Kidney tubule cell (primary cell): ENCODE measurements around the gene SLC9A5.

Experiments used
- DNase-seq: peaks from one replicate; pipeline ENCODE4 v3.0.0-alpha.2; 2018; ENCODE audit warnings: low spot score

SLC9A5 gene, protein sequence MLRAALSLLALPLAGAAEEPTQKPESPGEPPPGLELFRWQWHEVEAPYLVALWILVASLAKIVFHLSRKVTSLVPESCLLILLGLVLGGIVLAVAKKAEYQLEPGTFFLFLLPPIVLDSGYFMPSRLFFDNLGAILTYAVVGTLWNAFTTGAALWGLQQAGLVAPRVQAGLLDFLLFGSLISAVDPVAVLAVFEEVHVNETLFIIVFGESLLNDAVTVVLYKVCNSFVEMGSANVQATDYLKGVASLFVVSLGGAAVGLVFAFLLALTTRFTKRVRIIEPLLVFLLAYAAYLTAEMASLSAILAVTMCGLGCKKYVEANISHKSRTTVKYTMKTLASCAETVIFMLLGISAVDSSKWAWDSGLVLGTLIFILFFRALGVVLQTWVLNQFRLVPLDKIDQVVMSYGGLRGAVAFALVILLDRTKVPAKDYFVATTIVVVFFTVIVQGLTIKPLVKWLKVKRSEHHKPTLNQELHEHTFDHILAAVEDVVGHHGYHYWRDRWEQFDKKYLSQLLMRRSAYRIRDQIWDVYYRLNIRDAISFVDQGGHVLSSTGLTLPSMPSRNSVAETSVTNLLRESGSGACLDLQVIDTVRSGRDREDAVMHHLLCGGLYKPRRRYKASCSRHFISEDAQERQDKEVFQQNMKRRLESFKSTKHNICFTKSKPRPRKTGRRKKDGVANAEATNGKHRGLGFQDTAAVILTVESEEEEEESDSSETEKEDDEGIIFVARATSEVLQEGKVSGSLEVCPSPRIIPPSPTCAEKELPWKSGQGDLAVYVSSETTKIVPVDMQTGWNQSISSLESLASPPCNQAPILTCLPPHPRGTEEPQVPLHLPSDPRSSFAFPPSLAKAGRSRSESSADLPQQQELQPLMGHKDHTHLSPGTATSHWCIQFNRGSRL

DNA sequence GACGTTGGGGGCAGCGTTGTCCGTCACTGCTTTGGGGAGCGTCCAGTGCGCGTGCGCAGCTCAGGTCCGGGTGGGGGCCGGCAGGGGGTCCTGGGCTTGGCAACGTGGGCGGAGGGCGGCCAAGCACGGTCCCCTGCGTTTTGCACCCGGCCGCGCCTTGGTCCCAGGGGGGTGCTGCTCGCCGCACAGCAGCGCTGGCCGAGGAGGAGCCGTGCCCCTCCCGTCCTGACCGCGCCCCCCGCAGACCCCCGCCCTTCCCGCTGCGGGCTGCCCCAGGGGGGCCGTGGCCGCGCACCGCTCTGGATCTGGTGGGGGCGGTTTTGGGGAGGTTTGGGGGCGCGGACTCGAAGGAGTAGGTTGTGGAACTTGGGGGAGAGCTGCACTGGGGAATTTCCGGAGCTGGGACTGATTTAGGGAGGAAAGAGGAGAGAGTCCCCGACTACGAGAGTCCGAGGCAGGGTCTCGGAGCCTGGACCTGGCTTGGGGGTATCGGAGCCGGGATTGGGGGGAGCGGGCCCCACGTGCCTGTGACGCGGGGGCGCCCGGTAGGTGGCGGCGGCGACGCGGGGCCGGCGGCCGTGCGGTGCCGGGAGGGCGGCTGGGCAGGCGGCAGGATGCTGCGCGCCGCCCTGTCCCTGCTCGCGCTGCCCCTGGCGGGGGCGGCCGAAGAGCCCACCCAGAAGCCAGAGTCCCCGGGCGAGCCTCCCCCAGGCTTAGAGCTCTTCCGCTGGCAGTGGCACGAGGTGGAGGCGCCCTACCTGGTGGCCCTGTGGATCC, at the start of gene SLC9A5:
SLC9A5 (plus strand) TSS at position 579 of the 777 bp plus-strand sequence; CDS start at position 615, 36 bp downstream.
- DNase-seq, result peak; percentile 19

DNA sequence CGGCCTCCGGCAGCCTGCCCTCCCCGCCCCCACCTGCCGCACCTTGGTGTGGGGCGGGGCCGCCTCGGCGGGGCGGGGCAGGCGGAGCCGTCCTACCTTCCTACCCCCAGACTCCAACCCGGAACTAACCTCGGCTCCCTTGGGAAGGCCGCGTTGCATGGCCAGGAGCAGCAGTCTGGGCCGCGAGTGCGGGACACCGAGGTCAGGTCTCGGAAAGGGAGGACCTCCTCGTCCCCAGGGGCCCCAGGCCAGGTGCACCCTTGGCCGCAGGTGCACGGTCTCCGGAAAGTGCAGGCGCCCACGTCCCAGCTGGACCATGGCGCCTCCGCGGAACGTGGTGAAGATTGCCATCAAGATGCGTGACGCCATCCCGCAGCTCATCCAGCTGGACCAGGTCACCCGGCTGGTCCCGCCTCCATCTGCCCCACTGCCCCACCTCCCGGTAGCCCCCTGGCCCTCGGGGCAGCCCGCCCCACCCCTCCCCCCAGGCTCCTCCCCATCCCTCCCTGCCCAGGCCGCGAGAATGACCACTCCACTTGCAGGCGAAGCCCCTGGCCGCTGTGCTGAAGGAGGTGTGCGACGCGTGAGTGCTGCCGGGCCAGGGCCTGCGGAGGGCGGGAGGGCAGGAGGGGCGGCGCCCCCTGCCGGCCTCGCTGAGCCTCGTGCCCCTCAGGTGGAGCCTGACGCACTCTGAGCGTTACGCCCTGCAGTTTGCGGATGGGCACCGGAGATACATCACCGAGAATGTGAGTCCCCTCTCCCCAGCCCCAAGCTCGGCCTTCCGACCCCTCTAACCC, 49.6 kb upstream of the SLC9A5 start, which contains the start of gene ELMO3:
ELMO3 (plus strand) TSS at position 121 of the 797 bp plus-strand sequence; CDS start at position 317, 196 bp downstream.
- peak; percentile 69 for DNase-seq

DNA sequence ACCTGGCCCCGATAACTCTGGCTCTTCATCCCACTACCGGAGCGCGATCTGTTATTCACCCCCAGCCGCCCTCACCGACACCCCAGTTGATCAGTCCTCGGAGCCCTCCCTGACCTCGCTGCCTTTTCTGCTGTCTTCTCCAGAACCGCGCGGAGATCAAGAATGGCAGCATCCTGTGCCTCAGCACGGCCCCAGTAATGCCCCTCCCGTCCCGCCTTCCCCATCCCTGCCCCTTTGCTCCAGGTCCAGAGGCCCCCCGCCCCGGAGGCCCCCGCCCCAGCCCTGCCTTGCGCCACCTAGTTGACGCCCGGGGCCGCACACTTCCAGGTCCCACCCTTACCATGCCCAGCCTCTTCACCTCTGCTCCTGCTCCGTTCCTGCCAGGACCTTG, 49.0 kb upstream of the SLC9A5 start:
- DNase-seq, result no peak

DNA sequence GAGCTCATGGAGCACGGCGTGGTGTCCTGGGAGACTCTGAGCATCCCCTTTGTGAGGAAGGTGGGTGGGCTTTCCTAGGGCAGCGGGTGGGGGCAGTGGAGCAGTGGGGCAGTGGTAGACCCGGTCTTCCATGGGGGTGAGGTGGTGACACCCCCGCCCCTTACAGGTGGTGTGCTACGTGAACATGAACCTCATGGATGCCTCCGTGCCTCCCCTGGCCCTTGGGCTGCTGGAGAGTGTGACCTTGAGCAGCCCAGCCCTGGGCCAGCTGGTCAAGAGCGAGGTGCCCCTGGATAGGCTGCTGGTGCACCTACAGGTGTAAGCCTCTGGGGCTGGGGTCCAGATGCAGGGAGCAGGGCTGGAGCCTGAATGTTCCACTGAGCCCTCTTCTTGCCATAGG, 48.3 kb upstream of the SLC9A5 start:
- no peak for DNase-seq

DNA sequence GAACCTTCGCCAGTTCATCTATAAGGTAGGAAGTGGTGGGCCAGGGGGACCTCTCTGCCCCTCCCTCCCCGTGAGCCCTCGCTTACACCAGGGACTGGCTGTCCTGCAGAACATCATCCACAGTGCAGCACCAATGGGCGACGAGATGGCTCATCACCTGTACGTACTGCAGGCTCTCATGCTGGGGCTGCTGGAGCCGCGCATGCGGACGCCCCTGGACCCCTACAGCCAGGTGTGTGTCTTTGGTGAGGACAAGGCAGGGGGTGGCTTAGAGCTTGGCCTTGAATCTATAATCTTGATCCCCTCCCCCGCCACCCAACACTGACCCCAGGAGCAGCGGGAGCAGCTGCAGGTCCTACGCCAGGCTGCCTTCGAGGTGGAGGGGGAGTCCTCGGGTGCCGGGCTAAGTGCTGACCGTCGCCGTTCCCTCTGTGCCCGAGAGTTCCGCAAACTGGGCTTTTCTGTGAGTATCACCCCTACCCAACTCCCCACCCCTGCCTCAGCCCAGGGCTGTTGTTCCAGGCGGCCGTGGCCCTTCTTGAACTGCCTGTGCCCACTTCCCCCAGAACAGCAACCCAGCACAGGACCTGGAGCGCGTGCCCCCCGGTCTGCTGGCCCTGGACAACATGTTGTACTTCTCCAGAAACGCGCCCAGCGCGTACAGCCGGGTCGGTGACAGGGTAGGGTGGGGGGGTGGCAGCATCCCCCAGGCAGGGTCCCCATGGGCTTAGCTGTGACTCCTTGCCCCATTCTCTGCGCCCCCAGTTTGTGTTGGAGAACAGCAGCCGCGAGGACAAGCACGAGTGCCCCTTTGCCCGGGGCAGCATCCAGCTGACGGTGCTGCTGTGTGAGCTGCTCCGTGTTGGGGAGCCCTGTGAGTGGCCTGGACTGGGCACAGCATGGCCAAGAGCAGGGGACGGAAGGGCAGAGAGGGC, 47.1 kb upstream of the SLC9A5 start:
- DNase-seq, result no peak

DNA sequence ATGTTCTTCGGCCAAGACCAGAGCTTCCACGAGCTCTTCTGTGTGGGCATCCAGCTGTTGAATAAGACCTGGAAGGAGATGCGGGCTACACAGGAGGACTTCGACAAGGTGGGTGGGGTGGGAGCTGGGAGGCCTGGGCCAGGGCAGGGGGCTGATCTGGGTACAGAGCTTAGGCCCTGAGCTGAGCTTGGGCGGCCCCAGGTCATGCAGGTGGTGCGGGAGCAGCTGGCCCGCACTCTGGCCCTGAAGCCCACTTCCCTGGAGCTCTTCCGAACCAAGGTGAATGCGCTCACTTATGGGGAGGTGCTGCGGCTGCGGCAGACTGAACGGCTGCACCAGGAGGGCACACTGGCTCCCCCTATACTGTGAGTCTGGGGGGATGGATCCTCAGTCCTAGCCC, 46.4 kb upstream of the SLC9A5 start:
- DNase-seq, result no peak

DNA sequence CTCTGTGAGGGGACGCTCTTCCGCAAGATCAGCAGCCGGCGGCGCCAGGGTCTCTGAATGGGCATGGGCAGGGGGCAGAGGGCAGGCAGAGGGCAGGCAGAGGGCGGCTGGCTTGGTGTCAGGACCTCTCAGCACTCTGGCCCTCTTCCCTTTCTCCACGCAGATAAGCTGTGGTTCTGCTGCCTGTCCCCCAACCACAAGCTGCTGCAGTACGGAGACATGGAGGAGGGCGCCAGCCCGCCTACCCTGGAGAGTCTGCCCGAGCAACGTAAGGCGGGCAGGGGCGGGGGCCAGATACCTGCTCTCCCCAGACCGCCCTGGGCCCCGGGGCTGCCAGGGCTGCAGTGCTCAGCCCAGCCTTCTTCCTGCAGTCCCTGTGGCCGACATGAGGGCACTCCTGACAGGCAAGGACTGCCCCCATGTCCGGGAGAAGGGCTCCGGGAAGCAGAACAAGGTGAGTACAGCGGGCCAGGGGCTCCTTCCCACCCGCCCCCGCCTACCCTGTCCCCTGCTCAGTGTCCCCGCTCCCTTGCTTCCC, 45.8 kb upstream of the SLC9A5 start:
- DNase-seq, result no peak

DNA sequence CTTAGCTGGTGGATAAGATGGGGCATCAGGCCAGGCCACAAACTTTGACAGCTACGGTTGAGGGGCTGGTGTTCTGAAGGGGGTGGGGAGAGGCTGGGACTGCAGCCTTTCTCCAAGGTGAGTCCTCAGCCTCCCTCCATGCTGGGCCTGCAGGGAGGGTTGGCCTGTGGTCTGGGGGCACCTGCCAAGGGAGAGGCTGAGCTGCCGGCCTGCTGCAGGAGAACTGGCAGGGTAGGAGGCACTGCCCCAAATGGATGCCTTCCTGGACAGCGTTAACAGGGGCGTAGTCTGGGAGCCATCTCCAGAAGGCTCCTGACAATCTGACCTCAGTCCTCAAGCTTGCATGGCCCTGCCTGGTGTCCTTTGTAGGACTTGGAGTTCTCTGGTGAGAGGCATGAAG, 44.7 kb upstream of the SLC9A5 start:
- no peak for DNase-seq

DNA sequence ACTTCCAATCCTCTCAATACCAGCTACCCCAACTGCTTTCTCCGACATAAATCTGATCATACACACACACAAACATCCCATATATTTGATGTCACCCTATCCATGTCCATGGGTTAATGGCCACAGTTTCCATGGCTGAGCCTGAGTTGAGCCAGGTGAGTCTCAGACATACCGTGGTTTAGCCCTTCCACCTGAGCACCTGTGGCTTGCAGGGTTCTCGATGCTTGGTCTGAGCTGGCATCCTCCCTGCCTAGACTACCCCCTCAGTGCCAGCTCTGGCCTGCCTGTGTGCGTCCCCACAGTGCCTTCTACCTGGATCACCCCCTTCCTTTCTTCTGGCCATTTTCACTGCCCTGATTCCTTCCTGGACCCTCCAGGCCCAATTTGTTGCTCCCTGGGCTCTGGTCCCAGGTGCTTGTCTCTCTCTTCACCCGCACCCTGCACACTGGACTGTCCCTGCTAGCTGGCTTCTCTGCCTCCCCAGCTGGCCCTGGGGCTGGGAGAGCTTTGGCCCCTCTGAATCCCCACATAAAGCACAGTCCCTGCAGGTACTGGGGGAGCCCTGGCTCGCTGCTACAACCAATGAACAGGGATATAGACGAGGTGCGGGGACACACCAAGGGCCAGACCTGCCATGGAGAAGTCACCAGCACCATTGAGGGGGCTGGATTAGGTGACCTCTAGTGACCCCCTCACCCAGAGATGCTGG, 42.5 kb upstream of the SLC9A5 start:
- no peak for DNase-seq

DNA sequence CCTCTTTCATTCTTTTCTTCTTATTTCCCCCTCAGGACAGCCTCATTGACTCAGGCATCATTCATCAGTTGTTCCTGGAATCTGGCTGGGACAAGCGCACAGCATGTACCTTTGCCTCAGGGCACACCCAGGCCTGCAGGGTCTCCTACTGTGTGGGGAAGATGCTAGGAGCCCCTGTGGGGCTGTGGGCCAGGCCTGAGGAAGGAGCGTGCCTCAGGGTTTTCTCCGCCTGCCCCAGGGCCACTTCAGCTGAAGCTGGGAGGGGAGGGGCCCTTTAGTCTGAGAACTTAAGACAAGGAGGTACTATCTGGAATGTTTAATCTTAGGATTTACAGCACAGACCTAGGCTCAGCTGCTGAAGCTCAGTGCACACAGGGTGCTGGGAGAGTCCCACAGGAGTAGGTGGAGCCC, 41.9 kb upstream of the SLC9A5 start:
- DNase-seq, result no peak

DNA sequence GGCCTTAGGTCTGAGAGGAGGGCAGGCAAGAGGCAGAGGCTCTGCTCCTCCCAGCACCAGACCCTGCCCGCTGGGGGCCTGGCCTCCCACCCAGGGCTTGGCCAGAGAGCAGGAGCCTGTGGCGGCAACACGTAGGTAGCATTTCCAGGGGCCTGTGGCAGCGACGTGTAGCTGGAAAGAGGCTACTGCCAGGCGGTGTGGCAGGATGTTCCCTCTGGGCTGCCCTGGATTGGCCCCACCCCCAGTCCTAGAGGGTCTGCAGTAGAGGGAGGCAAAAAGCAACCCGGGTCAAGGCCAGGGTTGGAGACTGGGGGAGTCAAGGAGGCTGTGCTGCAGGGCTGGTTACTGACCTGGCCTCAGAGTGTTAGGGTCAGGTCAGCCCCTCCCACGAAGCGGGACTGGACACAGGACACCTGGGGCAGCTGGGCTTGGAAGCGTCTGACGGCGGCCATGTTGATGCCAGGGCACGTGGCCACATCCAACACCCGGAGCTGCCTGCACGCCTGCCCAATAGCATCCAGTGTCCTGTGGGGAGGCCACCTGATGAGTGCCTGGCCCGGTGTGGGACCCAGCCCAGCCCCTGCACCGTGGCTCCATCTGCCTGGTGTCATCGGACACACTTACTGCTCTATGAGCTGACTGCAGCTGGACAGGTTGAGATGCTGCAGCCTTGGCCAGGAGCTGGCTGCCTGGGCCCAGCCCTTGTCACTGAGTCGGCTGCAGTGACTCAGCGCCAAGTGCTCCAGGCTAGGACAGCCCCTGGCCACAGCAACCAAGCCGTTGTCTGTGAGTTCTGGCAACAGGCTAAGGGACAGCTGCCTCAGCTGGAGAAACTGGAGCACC, 41.3 kb upstream of the SLC9A5 start:
- DNase-seq, result peak; percentile 76

DNA sequence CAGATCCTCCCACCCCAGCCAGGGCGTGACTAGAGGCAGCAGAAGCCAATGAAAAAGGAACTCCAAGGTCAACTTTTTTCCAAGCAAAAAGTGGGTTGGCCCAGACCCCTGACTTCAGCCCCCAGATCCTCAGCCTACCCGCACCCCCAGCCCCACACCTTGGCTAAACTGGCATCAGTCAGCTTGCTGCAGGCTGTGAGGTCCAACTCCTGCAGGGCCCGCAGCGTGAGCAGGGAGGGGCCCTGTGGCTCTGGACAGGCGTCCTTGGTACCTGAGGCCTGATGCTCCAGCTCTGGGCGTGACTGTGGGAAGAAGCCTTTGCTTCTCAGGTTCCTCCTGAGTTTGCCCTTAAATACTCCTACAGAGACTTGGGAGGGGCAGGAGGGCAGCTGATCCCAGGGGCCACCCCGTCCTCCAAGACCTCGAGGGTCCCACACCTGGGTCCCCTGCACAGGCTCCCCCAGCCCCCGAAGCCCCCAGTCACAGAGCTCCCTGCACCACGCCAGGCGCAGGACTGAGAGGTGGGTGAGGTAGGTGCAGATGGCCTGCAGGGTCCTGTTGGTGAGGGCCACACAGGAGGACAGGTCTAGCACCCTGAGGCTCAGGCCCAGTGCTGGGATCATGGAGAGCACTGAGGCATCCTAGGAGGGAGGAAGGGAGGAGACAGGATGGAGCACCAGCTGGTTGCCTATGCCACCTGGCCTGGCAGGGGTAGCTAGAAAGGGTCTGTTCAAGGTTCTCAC, 40.5 kb upstream of the SLC9A5 start:
- DNase-seq, result no peak

DNA sequence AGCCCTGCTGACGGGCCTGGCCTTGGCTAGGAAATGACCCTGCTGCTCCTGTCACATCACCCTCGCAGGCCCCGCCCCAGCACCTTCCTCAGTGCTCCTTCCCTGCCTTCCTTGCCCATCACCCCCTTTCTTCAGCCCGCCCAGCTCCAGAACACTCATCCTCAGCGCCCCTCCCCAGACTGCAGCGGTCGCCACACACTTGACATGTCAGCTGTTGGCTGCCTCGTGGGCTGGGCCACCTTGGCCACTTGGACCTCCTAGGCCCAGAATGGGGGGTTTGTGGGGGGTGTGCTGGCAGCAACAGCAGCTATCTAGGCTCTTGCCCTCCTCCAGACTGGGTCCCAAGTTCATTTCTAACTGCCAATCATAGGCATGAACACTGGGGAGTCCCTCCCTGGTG, 39.2 kb upstream of the SLC9A5 start:
- DNase-seq, result no peak

DNA sequence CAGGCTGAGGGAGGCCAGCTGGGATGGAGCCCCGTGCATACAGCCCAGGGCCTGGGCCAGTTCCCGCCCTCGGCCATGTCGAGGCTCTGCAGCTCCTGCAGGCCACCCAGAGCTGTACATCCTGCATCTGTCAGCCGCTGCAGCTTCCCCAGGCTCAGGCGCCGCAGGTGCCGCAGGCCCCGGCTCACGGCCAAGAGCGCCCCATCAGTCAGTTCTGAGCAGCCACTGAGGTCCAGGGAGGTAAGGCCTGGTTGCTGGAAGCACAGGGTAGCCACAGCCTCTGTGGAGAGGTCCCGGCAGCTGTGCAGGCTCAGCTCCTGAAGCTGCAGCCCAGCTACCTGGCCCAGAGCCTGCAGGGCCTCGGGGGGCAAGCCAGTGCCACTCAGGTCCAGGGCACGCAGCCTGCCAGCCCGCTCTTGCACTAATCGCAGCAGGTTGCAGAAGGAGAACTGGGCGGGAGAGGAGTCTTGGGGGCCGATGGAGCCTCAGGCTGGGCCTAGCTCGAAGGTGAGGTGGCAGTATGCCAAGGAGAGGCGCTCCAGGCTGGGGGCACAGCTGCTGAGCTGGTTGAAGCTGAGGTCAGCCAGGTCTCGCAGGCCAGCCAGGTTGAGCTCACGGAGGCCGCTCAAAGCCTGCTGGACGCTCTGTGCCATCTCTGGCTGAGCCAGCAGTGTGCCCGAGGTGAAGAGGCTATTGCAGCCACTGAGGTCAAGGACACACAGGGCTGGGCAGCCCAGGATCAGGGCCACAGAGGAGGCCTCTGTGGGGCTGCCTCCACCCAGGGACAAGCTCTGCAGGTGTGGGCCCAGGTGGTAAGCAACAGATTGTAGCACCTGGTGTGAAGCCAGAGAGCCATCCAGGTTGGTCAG, 38.5 kb upstream of the SLC9A5 start:
- no peak for DNase-seq

DNA sequence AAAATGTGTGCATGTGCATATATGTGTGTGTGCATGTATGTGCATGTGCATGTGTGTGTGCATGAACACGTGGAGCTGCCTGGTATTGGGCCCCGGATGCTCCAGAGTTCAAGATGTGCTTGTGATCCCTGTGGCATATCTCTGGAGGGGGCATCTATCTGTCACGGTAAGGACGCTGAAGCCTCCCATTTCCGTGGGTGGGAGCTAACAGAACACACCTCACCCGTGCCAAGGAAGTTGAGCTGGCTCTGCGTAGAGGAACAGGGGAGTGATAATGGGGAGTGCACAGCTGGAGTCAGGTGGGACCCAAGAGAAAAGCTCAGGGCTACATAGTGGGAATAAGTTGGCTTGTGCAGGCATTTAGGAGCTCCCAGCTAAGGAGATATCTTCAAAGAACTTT, 37.1 kb upstream of the SLC9A5 start:
- DNase-seq, result no peak

DNA sequence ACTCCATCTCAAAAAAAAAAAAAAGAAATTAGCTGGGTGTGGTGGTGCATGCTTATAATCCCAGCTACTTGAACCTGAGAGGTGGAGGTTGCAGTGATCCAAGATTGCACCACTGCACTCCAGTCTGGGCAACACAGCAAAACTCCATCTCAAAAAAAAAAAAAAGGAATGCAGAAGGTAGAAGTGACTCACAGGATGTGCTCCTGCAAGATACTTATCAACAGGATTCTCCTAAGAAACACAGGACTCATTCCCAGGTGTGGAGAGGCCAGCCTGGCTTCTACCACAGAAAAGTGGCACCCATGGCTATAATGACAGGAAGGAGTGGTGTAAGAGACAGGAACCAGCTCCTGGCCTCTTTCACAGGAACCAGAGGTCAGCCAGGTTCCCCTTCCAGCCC, 36.0 kb upstream of the SLC9A5 start:
- DNase-seq, result peak; percentile 83
